Measurements from ENCODE around the gene ASTN2.

- TF ChIP-seq CTCF (conservative IDR thresholded peaks at IDR 0.05 in 1 of 2, IDR thresholded peaks at IDR 0.05 in 1 of 2; ENCODE audit: extremely low read depth in 1 of 2, insufficient read depth in 1 of 2, low read depth in 1 of 2, low read length in 2 of 2): no peak
- no peak for TF ChIP-seq EZH2 (IDR thresholded peaks at IDR 0.05; ENCODE audit: borderline replicate concordance, low read length)
These were observed 99.6 kb downstream of the ASTN2 start for GRCh38 chr9:117315236-117315635.
